NCI-H526 (cell line): Measurements from ENCODE around the gene PALLD.
A peak's percentile ranks its signal among the peaks of the same experiment; 100 is the strongest.
"Not testable (repeated sequence)": the region's sequence is repeated elsewhere in the genome, so short reads cannot be mapped to it uniquely, and the experiment has no call there.

Source experiments
- DNase-seq, 2 experiments: peaks; one replicate each; lab custom pipeline; 2025; lab: John Stamatoyannopoulos, UW

Gene PALLD

GRCh38 chr4:168496834-168497233 is at the start of gene PALLD:
Gene PALLD (plus strand): TSS chr4:168497052.
- no peak for DNase-seq

GRCh38 chr4:168449063-168449462 is 47.8 kb upstream of the PALLD start:
- DNase-seq: not testable (repeated sequence)

- no peak for DNase-seq
These were observed 47.0 kb upstream of the PALLD start for GRCh38 chr4:168449719-168450452.

- no peak for DNase-seq
These were observed 45.5 kb upstream of the PALLD start for GRCh38 chr4:168451331-168451730.

- DNase-seq: no peak
These were observed 45.0 kb upstream of the PALLD start for GRCh38 chr4:168451744-168452390.

- no peak for DNase-seq
These were observed 43.7 kb upstream of the PALLD start for GRCh38 chr4:168453146-168453545.

GRCh38 chr4:168458256-168458655 is 38.6 kb upstream of the PALLD start:
- not testable (repeated sequence) for DNase-seq

- DNase-seq: no peak
These were observed 35.0 kb upstream of the PALLD start for GRCh38 chr4:168461821-168462220.

GRCh38 chr4:168472920-168473319 is 23.9 kb upstream of the PALLD start:
- DNase-seq: no peak

- no peak for DNase-seq
These were observed 22.1 kb upstream of the PALLD start for GRCh38 chr4:168474660-168475320.

GRCh38 chr4:168475745-168476144 is 21.1 kb upstream of the PALLD start:
- no peak for DNase-seq

- DNase-seq: no peak
These were observed 18.0 kb upstream of the PALLD start for GRCh38 chr4:168478868-168479267.

GRCh38 chr4:168480931-168481611 is 15.8 kb upstream of the PALLD start:
- peak in 1 of 2 experiments; percentile 60 for DNase-seq

- no peak for DNase-seq
These were observed 13.0 kb upstream of the PALLD start for GRCh38 chr4:168483811-168484210.

GRCh38 chr4:168484626-168485025 is 12.2 kb upstream of the PALLD start:
- DNase-seq: no peak

GRCh38 chr4:168485156-168485910 is 11.5 kb upstream of the PALLD start:
- no peak for DNase-seq

- DNase-seq: no peak
These were observed 10.0 kb upstream of the PALLD start for GRCh38 chr4:168486912-168487281.

GRCh38 chr4:168487282-168488035 is 9.4 kb upstream of the PALLD start:
- no peak for DNase-seq

- no peak for DNase-seq
These were observed 8.0 kb upstream of the PALLD start for GRCh38 chr4:168488869-168489274.

GRCh38 chr4:168489616-168490015 is 7.2 kb upstream of the PALLD start:
- no peak for DNase-seq

GRCh38 chr4:168490711-168491110 is 6.1 kb upstream of the PALLD start:
- no peak for DNase-seq
